ENCODE results near the gene ALK. TPM values are rescaled to one million over a fixed set of nuclear protein-coding genes. Genes with fewer than 3 reads are reported as not detected.

ALK gene
- total and polyA plus RNA-seq, 10 of the 15 experiments (the other 5 are each of a cell fraction or from before 2014, with no cell fraction given): 0.11 TPM; not detected in 9

GRCh38 chr2:29159125-29159524 is 762.3 kb downstream of the ALK start:
- WGBS (ENCODE audit: insufficient coverage, insufficient replicate concordance, low lambda C conversion rate, missing lambda C conversion rate): 56% methylated on average over 1 of the region's 1 CpG

More at GRCh38 chr2:29159125-29159524, 762.3 kb downstream of the ALK start:
- BruUV-seq (replicated peaks): no TSS peak
- peaks cover 3 to 26% of the 10 kb centered on the region in 2 experiments for H3K36me3 ChIP-seq (ENCODE audit: control insufficient read depth in 2 of 2, insufficient read depth in 2 of 2, low read length in 1 of 2)
- H3K4me2 ChIP-seq (ENCODE audit: control insufficient read depth, insufficient read depth): no peak overlapping the region
- in situ Hi-C loops (cut with MboI) (no loop called here), intact Hi-C loops (cut with micrococcal nuclease; ENCODE audit: unreplicated experiment) (no loop called here)
- FAIRE-seq (no peak), DNase-seq (ENCODE audit: low read depth, low spot score) (no peak), ATAC-seq (no peak)
- RAD21 ChIA-PET (ENCODE audit: unreplicated experiment): no interaction called here
- H3K9ac ChIP-seq (ENCODE audit: control insufficient read depth, insufficient read depth, low read length): no peak overlapping the region
- H3K4me1 ChIP-seq (ENCODE audit: control insufficient read depth, insufficient read depth, low read length): no peaks in the 10 kb centered on the region
- no peaks in the 10 kb centered on the region for H3K27me3 ChIP-seq (replicated peaks in 1 of 2; ENCODE audit: control insufficient read depth in 2 of 2, insufficient read depth in 2 of 2, low read length in 1 of 2)
- no peaks in the 10 kb centered on the region for H3K79me2 ChIP-seq (ENCODE audit: control insufficient read depth, insufficient read depth, low read length)
- no peaks in the 10 kb centered on the region for H4K20me1 ChIP-seq (ENCODE audit: control insufficient read depth, insufficient read depth)
- SMC1A ChIA-PET (ENCODE audit: uncharacterized antibody, unreplicated experiment): no interaction called here
- no peak overlapping the region for H3K27ac ChIP-seq (ENCODE audit: control insufficient read depth, insufficient read depth)
- no peak overlapping the region for H2AFZ ChIP-seq (ENCODE audit: control insufficient read depth, low read depth, low read length)
- TF ChIP-seq POLR2AphosphoS2 (IDR thresholded peaks at IDR 0.05; ENCODE audit: low read depth, low read length): no peak
- TF ChIP-seq NR2F1 (conservative IDR thresholded peaks at IDR 0.05): no peak
- no peak for TF ChIP-seq SMARCA5 (IDR thresholded peaks at IDR 0.05)
- no peak for TF ChIP-seq MEF2A (IDR thresholded peaks at IDR 0.05; ENCODE audit: insufficient read depth, low read depth, low read length)
- no peak for TF ChIP-seq TCF12 (IDR thresholded peaks at IDR 0.05; ENCODE audit: low read depth, low read length)
- TF ChIP-seq BCL3 (IDR thresholded peaks at IDR 0.05; ENCODE audit: borderline replicate concordance, insufficient read depth, low read depth, low read length, poor library complexity, severe bottlenecking): no peak
- TF ChIP-seq EZH2 (IDR thresholded peaks at IDR 0.05; ENCODE audit: borderline replicate concordance, control insufficient read depth, low read depth, low read length): no peak
- TF ChIP-seq, protein P1, sequence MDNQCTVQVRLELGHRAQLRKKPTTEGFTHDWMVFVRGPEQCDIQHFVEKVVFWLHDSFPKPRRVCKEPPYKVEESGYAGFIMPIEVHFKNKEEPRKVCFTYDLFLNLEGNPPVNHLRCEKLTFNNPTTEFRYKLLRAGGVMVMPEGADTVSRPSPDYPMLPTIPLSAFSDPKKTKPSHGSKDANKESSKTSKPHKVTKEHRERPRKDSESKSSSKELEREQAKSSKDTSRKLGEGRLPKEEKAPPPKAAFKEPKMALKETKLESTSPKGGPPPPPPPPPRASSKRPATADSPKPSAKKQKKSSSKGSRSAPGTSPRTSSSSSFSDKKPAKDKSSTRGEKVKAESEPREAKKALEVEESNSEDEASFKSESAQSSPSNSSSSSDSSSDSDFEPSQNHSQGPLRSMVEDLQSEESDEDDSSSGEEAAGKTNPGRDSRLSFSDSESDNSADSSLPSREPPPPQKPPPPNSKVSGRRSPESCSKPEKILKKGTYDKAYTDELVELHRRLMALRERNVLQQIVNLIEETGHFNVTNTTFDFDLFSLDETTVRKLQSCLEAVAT (IDR thresholded peaks at IDR 0.05): no peak
- TF ChIP-seq, protein P2, sequence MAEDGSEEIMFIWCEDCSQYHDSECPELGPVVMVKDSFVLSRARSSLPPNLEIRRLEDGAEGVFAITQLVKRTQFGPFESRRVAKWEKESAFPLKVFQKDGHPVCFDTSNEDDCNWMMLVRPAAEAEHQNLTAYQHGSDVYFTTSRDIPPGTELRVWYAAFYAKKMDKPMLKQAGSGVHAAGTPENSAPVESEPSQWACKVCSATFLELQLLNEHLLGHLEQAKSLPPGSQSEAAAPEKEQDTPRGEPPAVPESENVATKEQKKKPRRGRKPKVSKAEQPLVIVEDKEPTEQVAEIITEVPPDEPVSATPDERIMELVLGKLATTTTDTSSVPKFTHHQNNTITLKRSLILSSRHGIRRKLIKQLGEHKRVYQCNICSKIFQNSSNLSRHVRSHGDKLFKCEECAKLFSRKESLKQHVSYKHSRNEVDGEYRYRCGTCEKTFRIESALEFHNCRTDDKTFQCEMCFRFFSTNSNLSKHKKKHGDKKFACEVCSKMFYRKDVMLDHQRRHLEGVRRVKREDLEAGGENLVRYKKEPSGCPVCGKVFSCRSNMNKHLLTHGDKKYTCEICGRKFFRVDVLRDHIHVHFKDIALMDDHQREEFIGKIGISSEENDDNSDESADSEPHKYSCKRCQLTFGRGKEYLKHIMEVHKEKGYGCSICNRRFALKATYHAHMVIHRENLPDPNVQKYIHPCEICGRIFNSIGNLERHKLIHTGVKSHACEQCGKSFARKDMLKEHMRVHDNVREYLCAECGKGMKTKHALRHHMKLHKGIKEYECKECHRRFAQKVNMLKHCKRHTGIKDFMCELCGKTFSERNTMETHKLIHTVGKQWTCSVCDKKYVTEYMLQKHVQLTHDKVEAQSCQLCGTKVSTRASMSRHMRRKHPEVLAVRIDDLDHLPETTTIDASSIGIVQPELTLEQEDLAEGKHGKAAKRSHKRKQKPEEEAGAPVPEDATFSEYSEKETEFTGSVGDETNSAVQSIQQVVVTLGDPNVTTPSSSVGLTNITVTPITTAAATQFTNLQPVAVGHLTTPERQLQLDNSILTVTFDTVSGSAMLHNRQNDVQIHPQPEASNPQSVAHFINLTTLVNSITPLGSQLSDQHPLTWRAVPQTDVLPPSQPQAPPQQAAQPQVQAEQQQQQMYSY (CRISPR knock-in tag; IDR thresholded peaks at IDR 0.05): no peak
- no peak for TF ChIP-seq ZSCAN29 (IDR thresholded peaks at IDR 0.05)
- no peak for TF ChIP-seq E4F1 (IDR thresholded peaks at IDR 0.05; ENCODE audit: borderline replicate concordance, partially characterized antibody)
- no peak overlapping the region for H3K4me3 ChIP-seq
- POLR2A ChIA-PET: interaction anchor here (0.6 kb wide), 2 partner anchors 23 to 365 kb away, joined by 7 read pairs; no protein-coding TSS in a partner anchor
- CTCF ChIA-PET: no interaction called here
- H3K9me3 ChIP-seq (replicated peaks; ENCODE audit: control insufficient read depth, insufficient read depth, low read length): no peaks in the 10 kb centered on the region

All from GM12878 (cell line).